SH-SY5Y (cell line): Measurements from ENCODE around the gene PDE11A.

Source experiments
- GATA2 ChIP-seq: IDR thresholded peaks from 2 replicates; pipeline ENCODE4 v1.6.1; 2011; ENCODE audit warnings: mild to moderate bottlenecking, low read depth, low read length
- GATA3 ChIP-seq: IDR thresholded peaks from 2 replicates; pipeline ENCODE4 v1.6.1; 2011; ENCODE audit warnings: low read depth, mild to moderate bottlenecking, low read length, moderate library complexity

The PDE11A gene

GRCh38 chr2:178072383-178073301, at the start of gene PDE11A:
Gene PDE11A (minus strand): TSS chr2:178072777. CDS start chr2:178072437, 340 bp downstream.
- TF ChIP-seq GATA2 (peak; percentile 38; the same call in 1 of the 2 replicates), GATA3 (no peak)

DNA sequence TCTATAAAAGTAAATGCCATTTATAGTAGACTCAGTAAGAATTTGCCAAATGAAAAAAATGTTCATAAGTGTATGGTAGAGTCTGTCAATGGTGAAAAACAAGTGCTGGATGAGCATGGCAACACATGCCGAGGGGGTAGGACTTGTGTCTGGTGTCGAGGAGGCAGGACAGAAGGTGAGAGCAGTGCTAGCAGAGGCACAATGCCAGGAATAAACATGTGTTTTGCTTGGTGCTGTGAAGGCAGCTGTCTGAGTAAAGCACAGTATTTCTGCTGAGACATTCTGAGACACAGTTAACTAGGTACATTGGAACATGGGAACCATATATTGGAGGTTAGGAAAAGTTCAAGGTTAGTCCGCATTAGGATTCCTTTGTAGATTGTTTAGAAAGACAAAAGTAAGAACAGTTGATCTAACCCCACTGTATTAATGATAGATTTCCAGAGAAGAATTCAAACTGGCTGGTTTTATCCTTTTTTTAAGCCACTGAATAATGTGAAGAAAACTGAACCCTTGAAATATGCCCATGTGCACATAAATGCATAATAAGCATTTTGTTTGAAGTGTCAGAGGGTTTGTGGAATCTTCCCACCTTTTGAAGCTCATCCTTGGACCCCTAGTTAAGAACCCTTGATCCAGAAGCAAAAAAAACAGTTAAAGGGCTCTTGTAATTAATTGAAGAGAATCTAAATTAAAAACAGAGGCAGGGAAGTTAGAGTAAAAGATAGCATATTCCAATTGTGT, 46.8 kb upstream of the PDE11A start:
- no peak for TF ChIP-seq GATA2
- TF ChIP-seq GATA3 = no peak

GRCh38 chr2:178117725-178118124, 45.1 kb upstream of the PDE11A start:
- no peak for TF ChIP-seq GATA2
- TF ChIP-seq GATA3 = no peak

DNA sequence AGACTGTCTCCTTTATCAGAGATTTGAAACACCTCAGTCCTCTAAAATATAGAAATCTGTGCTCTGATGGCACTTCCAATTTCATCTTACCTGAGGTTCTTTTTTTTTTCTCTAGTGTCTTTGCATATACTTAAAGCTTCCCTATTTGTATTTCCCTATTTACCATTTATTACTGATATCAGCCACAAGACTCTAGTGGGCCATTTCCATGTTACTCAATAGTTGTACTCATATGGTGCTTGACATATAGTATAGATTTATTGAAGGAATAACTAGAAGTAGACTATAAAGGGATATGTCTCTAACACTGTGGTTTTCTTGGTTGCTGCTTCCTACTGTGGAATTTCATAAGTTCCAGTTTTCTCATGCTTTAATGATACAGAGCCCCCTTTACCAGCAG, 42.7 kb upstream of the PDE11A start:
- no peak for TF ChIP-seq GATA2
- TF ChIP-seq GATA3 = no peak

GRCh38 chr2:178114462-178114861, 41.9 kb upstream of the PDE11A start:
- TF ChIP-seq GATA2 = no peak
- TF ChIP-seq GATA3 = no peak

- TF ChIP-seq GATA2 (peak; percentile 99), GATA3 (peak; percentile 90)
Observed at GRCh38 chr2:178112202-178113152, 39.9 kb upstream of the PDE11A start, which contains the start of gene RBM45. Gene RBM45 (plus strand): TSS chr2:178112437. CDS start chr2:178112547, 110 bp downstream.

DNA sequence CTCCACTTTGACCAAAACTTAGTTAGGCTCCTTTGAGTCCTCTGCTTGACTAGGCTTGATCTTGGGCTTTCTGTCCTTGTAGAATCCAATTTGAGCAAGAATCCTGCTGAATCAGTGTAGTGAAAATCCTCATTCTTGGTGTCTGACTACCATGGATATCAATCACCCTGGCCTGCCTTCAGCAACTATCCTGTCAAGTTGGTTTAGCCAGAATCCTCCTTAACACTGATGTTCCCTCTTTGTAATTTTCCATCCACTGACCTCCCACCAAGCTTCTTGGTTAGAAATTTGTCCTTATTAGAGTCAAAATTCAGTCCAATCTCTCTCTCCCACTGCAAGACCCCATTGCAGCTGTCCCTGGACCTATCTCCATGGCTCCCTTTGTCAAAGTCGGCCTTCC, 39.2 kb upstream of the PDE11A start:
- TF ChIP-seq GATA2 (no peak), GATA3 (no peak)

DNA sequence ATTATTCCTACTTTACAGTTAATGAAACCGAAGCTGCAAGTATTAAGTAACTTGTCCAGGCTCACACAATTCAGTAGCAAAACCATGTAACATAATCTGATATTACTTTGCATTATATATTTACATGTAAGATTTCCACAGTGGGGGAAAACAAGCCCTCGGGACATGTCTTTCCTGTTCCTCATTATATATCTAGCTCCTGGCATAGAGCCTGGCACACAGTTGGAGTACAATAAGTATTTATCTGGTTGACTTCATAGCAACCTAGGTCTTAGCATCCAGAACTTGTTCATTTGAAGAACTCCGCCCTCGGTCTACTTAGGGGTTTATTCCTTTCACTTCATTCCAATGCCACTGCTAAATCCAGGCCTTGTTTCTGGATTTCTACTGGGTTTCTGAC, 38.1 kb upstream of the PDE11A start:
- TF ChIP-seq GATA2 = no peak
- no peak for TF ChIP-seq GATA3

DNA sequence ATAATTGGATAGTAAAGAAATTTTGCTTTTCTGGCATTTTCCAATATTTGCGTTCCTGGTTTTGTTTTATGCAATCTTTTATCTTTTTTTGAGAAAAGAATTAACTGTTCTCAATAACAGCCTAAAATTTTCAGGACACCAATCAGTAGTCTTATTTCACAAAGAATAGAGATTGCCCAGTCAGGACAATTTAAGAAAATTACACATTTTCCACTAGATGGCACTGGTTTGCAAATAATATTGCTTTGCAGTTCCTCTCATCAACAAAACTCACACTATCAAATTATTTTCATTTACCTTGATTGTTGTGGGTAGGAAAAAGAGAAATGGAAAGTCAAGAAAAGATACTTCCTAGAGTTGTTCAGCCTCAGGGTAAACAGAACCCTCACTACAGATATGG, 37.2 kb upstream of the PDE11A start:
- no peak for TF ChIP-seq GATA3
- no peak for TF ChIP-seq GATA2

DNA sequence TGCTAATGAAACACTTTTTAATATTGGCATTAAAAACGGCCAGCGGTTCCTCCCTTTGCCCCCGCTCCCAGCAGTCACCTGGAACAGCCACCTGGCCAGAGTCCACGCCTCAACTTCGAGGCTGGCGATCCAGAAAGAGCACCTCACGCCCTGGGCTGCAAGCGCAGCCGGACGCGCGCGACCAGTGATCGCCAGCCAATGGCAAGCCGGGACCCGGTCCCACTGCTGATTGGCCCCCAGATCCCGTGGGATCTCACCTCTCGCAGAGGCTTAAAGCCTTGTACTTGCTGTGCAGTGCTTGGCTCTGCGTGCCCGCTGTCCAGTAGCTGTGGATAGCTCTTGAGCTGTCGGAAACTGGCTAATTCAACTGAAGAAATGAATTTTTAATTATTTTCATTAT, 35.6 kb upstream of the PDE11A start:
- no peak for TF ChIP-seq GATA3
- no peak for TF ChIP-seq GATA2

- TF ChIP-seq GATA3 (no peak), GATA2 (no peak)
Observed at GRCh38 chr2:178106053-178106452, 33.5 kb upstream of the PDE11A start.

DNA sequence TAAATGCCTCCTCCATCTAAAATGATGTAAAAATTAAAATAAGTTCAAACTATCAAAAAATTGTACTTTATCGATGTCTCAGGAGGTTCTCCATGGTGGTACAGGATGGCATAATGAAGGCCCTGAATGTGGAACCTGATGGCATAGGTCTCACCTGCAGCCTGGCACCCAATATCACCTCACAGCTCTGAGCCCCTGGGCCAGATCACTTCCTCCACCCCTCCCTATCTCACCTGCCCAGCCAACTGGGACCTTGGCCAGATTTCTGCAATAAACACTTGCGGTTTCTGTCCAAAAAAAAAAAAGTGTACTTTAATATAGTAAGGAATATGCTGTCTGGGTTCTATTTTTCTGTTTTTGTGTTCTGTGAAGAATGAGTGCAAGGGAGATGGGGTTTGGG, 33.0 kb upstream of the PDE11A start:
- TF ChIP-seq GATA2 (no peak), GATA3 (no peak)

GRCh38 chr2:178101321-178102079, 28.9 kb upstream of the PDE11A start:
- TF ChIP-seq GATA3 (no peak), GATA2 (no peak)
